Ishikawa (cell line): Measurements from ENCODE around the gene RTN4RL2.

ENCODE experiments used
- CEBPB ChIP-seq: IDR thresholded peaks from 2 replicates; pipeline ENCODE4 v1.6.1; 2012
- MAX ChIP-seq: IDR thresholded peaks from 2 replicates; pipeline ENCODE4 v1.6.1; 2012
- TF ChIP-seq, protein P1 (sequence below): IDR thresholded peaks from 2 replicates; pipeline ENCODE4 v1.6.1; 2012; ENCODE audit warnings: low read depth, mild to moderate bottlenecking
- TF ChIP-seq, protein P2 (sequence below): IDR thresholded peaks from 2 replicates; pipeline ENCODE4 v1.6.1; 2012

DNA sequence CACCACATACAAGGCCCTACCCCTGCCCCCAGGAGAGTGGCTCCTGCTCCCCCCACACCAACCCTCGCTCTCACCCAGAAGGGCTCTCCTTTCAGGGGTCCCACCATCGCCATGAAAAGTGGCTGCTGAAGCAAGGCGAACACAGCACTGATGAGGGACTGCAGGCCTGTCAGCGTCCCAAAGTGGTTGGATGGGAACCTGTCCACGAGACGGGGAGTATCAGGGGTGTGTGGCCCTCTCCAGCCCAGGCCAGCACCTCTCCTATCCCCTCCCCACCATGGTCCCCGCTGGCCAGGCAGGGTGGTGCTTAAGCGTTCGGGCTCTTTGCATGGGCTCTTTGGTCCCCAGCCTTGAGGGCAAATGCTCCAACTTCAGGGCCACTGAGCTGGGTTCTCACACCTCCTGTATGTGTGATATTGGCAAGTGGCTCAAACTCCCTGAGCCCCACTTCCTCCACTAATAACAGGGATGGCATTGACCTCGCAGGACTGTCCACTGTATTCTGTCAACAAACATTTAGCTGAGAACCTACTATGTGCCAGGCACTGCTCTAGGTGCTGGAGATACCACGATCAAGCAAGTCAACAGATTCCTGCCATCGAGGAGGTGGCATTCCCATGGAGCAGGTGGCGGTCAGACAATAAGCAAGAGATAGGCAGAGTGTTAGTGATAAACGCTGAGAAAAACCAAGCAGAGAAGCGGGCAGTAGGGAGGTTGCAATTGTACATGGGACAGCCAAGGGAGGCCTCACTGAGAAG lies 26.9 kb downstream of the RTN4RL2 start:
- TF ChIP-seq CEBPB = no peak
- TF ChIP-seq MAX = no peak
- TF ChIP-seq, protein P1, sequence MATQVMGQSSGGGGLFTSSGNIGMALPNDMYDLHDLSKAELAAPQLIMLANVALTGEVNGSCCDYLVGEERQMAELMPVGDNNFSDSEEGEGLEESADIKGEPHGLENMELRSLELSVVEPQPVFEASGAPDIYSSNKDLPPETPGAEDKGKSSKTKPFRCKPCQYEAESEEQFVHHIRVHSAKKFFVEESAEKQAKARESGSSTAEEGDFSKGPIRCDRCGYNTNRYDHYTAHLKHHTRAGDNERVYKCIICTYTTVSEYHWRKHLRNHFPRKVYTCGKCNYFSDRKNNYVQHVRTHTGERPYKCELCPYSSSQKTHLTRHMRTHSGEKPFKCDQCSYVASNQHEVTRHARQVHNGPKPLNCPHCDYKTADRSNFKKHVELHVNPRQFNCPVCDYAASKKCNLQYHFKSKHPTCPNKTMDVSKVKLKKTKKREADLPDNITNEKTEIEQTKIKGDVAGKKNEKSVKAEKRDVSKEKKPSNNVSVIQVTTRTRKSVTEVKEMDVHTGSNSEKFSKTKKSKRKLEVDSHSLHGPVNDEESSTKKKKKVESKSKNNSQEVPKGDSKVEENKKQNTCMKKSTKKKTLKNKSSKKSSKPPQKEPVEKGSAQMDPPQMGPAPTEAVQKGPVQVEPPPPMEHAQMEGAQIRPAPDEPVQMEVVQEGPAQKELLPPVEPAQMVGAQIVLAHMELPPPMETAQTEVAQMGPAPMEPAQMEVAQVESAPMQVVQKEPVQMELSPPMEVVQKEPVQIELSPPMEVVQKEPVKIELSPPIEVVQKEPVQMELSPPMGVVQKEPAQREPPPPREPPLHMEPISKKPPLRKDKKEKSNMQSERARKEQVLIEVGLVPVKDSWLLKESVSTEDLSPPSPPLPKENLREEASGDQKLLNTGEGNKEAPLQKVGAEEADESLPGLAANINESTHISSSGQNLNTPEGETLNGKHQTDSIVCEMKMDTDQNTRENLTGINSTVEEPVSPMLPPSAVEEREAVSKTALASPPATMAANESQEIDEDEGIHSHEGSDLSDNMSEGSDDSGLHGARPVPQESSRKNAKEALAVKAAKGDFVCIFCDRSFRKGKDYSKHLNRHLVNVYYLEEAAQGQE = no peak
- TF ChIP-seq, protein P2, sequence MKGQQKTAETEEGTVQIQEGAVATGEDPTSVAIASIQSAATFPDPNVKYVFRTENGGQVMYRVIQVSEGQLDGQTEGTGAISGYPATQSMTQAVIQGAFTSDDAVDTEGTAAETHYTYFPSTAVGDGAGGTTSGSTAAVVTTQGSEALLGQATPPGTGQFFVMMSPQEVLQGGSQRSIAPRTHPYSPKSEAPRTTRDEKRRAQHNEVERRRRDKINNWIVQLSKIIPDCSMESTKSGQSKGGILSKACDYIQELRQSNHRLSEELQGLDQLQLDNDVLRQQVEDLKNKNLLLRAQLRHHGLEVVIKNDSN = no peak
